ENCODE data around the gene FGFR4.

Gene FGFR4

GRCh38 chr5:177103523-177104253, 17.0 kb downstream of the FGFR4 start:
- no peak for DNase-seq (ENCODE audit: low read depth)

GRCh38 chr5:177105691-177106476, 19.2 kb downstream of the FGFR4 start:
- DNase-seq (ENCODE audit: low read depth), result no peak

- DNase-seq (ENCODE audit: low read depth), result no peak
Measured at GRCh38 chr5:177107159-177107558, 20.4 kb downstream of the FGFR4 start.

GRCh38 chr5:177109810-177110209, 23.1 kb downstream of the FGFR4 start:
- DNase-seq (ENCODE audit: low read depth), result no peak

- DNase-seq (ENCODE audit: low read depth), result no peak
Measured at GRCh38 chr5:177111720-177112394, 25.1 kb downstream of the FGFR4 start.

GRCh38 chr5:177112589-177113220, 26.0 kb downstream of the FGFR4 start:
- DNase-seq (ENCODE audit: low read depth), result no peak

GRCh38 chr5:177113566-177114424, 27.1 kb downstream of the FGFR4 start:
- DNase-seq (ENCODE audit: low read depth), result no peak

GRCh38 chr5:177116631-177117373, 30.1 kb downstream of the FGFR4 start:
- peak; percentile 65 for DNase-seq (ENCODE audit: low read depth)

GRCh38 chr5:177117441-177118045, 30.8 kb downstream of the FGFR4 start:
- no peak for DNase-seq (ENCODE audit: low read depth)

- DNase-seq (ENCODE audit: low read depth), result no peak
Measured at GRCh38 chr5:177122566-177122965, 35.9 kb downstream of the FGFR4 start.

GRCh38 chr5:177123789-177124485, 37.2 kb downstream of the FGFR4 start:
- DNase-seq (ENCODE audit: low read depth), result no peak

GRCh38 chr5:177124486-177124991, 37.8 kb downstream of the FGFR4 start:
- no peak for DNase-seq (ENCODE audit: low read depth)

- no peak for DNase-seq (ENCODE audit: low read depth)
Measured at GRCh38 chr5:177126771-177127170, 40.1 kb downstream of the FGFR4 start.

GRCh38 chr5:177128551-177128981, 41.9 kb downstream of the FGFR4 start:
- no peak for DNase-seq (ENCODE audit: low read depth)

- DNase-seq (ENCODE audit: low read depth), result no peak
Measured at GRCh38 chr5:177130211-177131018, 43.7 kb downstream of the FGFR4 start.

- DNase-seq (ENCODE audit: low read depth), result no peak
Measured at GRCh38 chr5:177131019-177131320, 44.3 kb downstream of the FGFR4 start.

GRCh38 chr5:177131352-177132135, 44.8 kb downstream of the FGFR4 start:
- DNase-seq (ENCODE audit: low read depth), result no peak

Data from stromal cell of bone marrow (primary cell).